CD4-positive, alpha-beta memory T cell (primary cell): Measurements from ENCODE around the gene SLC16A6. TPM values are rescaled to one million over a fixed set of nuclear protein-coding genes. Genes with fewer than 3 reads are reported as not detected.
"Not testable (repeated sequence)": the region's sequence is repeated elsewhere in the genome, so short reads cannot be mapped to it uniquely, and the experiment has no call there.

Experiments used
- CTCF ChIA-PET: fragments of 350-600 bp; sonication (Branson Sonifier 250); formaldehyde crosslinking; loops from one replicate; lab custom pipeline; 2021; ENCODE audit warnings: inconsistent platforms; ENCODE audit not compliant: partially characterized antibody; lab: Charles Lee
- POLR2A ChIA-PET: fragments of 350-600 bp; sonication (Branson Sonifier 250); formaldehyde crosslinking; loops from one replicate; lab custom pipeline; 2021; ENCODE audit not compliant: partially characterized antibody; lab: Charles Lee
- DNase-seq, 5 donors: peaks; one replicate each; pipeline versions ENCODE4 v3.0.0 to v3.0.0-alpha.2; 2020 to 2022; ENCODE audit warnings: mixed read lengths in 1 of 5
- H3K27ac ChIP-seq: one replicate; pipeline ENCODE4 v1.7.0; 2013; ENCODE audit warnings: low read depth, low read length
- H3K27me3 ChIP-seq: 2 replicates; pipeline ENCODE4 v1.7.0; 2013; ENCODE audit warnings: mild to moderate bottlenecking, low read length, moderate library complexity; ENCODE audit not compliant: insufficient read depth
- H3K36me3 ChIP-seq: 2 replicates; pipeline ENCODE4 v1.7.0; 2013; ENCODE audit warnings: mild to moderate bottlenecking, low read length, moderate library complexity; ENCODE audit not compliant: insufficient read depth
- H3K4me1 ChIP-seq: 2 replicates; pipeline ENCODE4 v1.7.0; 2013; ENCODE audit warnings: mild to moderate bottlenecking, low read length, moderate library complexity; ENCODE audit not compliant: insufficient read depth
- H3K4me3 ChIP-seq, 2 donors: one replicate each; pipeline ENCODE4 v1.7.0; 2013; ENCODE audit warnings: low read length in 2 of 2, mild to moderate bottlenecking in 1 of 2
- H3K9me3 ChIP-seq, 2 donors: one replicate each; pipeline ENCODE4 v1.7.0; 2013; ENCODE audit warnings: low read length in 2 of 2, control low read depth in 1 of 2; ENCODE audit not compliant: control insufficient read depth in 1 of 2
- H3K27ac Mint-ChIP-seq, 7 donors: one replicate each; pipeline ENCODE4 v1.8.0; 2020 to 2021; ENCODE audit warnings: mixed read lengths in 7 of 7, mild to moderate bottlenecking in 6 of 7, inconsistent platforms in 3 of 7, moderate library complexity in 3 of 7
- H3K27me3 Mint-ChIP-seq, 2 donors: one replicate each; pipeline ENCODE4 v1.8.0; 2020 to 2021; ENCODE audit warnings: mixed read lengths in 2 of 2
- H3K36me3 Mint-ChIP-seq, 2 donors: one replicate each; pipeline ENCODE4 v1.8.0; 2020 to 2021; ENCODE audit warnings: mixed read lengths in 2 of 2, inconsistent platforms in 1 of 2, mild to moderate bottlenecking in 1 of 2
- H3K4me1 Mint-ChIP-seq, 4 donors: one replicate each; pipeline ENCODE4 v1.8.0; 2020 to 2021; ENCODE audit warnings: mixed read lengths in 4 of 4, mild to moderate bottlenecking in 1 of 4
- H3K4me3 Mint-ChIP-seq, 8 donors: one replicate each; pipeline ENCODE4 v1.8.0; 2020 to 2021; ENCODE audit warnings: mixed read lengths in 8 of 8, mild to moderate bottlenecking in 7 of 8, moderate library complexity in 6 of 8, inconsistent platforms in 3 of 8
- H3K9me3 Mint-ChIP-seq, 8 donors: one replicate each; pipeline ENCODE4 v1.8.0; 2020 to 2021; ENCODE audit warnings: mixed read lengths in 8 of 8, mild to moderate bottlenecking in 5 of 8, inconsistent platforms in 3 of 8, moderate library complexity in 1 of 8
- intact Hi-C: fragments of 100-400 bp; cut with micrococcal nuclease; formaldehyde crosslinking; loops from one replicate; pipeline ENCODE4 v1.15.1; 2023
- polyA plus RNA-seq, 2 donors: library from polyadenylated mRNA; unstranded; fragments of 300-500 nt; fragmentation: Illumina TruSeq; gene quantifications; one replicate each; pipeline ENCODE4 v1.2.3, GENCODE V29; 2021
- total RNA-seq, 2 experiments: library from RNA; stranded (reverse); gene quantifications; one replicate each; pipeline ENCODE4 v1.2.3, GENCODE V29; 2021

Gene SLC16A6
- total and polyA plus RNA-seq, 4 experiments from 2014 or later: 1.7 to 7.4 (median 4.5) TPM

DNA sequence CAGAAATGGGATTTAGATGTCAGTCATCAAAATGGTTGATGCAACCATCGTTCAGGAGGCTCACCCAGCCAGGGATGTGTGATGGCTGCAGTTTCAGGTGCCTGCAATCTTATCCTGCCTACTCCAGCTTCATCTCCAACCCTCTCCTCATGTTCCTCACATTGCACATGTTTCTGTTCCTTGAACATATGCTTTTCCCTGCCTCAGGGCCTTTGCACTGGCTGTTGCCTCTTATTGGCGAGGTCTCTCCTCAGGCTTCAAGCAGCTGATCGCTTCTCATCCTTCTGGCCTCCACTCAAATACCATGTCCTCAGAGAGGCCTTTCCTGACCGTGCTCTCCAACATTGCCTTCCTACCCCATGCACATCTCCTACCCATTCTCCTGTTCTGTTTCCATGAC, 25.0 kb upstream of the SLC16A6 start:
- CTCF ChIA-PET: interaction anchor here (0.7 kb wide), 1 partner anchor 39 kb away, joined by 3 read pairs; no protein-coding TSS in a partner anchor
- peaks cover 72% of the 10 kb centered on the region for H3K4me1 ChIP-seq
- POLR2A ChIA-PET: interaction anchor here (1.3 to 4.0 kb wide), 6 partner anchors 19 to 122 kb away, joined by 3 to 43 read pairs (median 8); partner anchors contain the start of genes ARSG and SLC16A6

GRCh38 chr17:68314916-68315535, 24.1 kb upstream of the SLC16A6 start:
- peak overlapping the region in 1 of 2 donors; percentile 12 for H3K4me3 ChIP-seq
- intact Hi-C loops: no loop called here
- H3K9me3 ChIP-seq: no peaks in the 10 kb centered on the region
- no peaks in the 10 kb centered on the region for H3K9me3 Mint-ChIP-seq
- no peak overlapping the region for H3K27ac ChIP-seq
- H3K27me3 Mint-ChIP-seq: no peaks in the 10 kb centered on the region
- peak overlapping the region; percentile 41 to 84 (median 76) for H3K4me3 Mint-ChIP-seq
- no peaks in the 10 kb centered on the region for H3K27me3 ChIP-seq
- ChIA-PET POLR2A (interaction anchor here (0.9 to 4.0 kb wide), 16 partner anchors 8 to 122 kb away, joined by 3 to 43 read pairs (median 6); partner anchors contain the start of genes AMZ2, ARSG and SLC16A6), CTCF (interaction anchor here (0.7 to 2.2 kb wide), 6 partner anchors 18 to 83 kb away, joined by 3 to 7 read pairs (median 3); no protein-coding TSS in a partner anchor)
- H3K36me3 ChIP-seq: no peaks in the 10 kb centered on the region
- H3K27ac Mint-ChIP-seq: peak overlapping the region; percentile 19 to 91 (median 73)
- peaks cover 81% of the 10 kb centered on the region for H3K4me1 ChIP-seq
- peaks cover 0 to 6% of the 10 kb centered on the region in 2 donors for H3K36me3 Mint-ChIP-seq
- DNase-seq: peak in 4 of 5 donors; percentile 39 to 58 (median 44)
- peaks cover 43 to 82% (median 66%) of the 10 kb centered on the region in 4 donors for H3K4me1 Mint-ChIP-seq

More for the DNA sequence above, 25.0 kb upstream of the SLC16A6 start:
- Mint-ChIP-seq H3K9me3 (no peaks in the 10 kb centered on the region), H3K4me3 (peak overlapping the region in 6 of 8 donors; percentile 36 to 84 (median 57)), H3K27ac (peak overlapping the region in 6 of 7 donors; percentile 1 to 90 (median 63)), H3K27me3 (no peaks in the 10 kb centered on the region), H3K4me1 (peaks cover 37 to 82% (median 61%) of the 10 kb centered on the region in 4 donors), H3K36me3 (peaks cover 0 to 6% of the 10 kb centered on the region in 2 donors)
- Histone ChIP-seq H3K27me3 (no peaks in the 10 kb centered on the region), H3K4me3 (no peak overlapping the region), H3K27ac (no peak overlapping the region), H3K36me3 (no peaks in the 10 kb centered on the region), H3K9me3 (no peaks in the 10 kb centered on the region)
- DNase-seq: no peak
- intact Hi-C loops: no loop called here

- ChIA-PET CTCF (interaction anchor here (1.0 kb wide), 2 partner anchors 10 to 13 kb away, joined by 3 read pairs; no protein-coding TSS in a partner anchor), POLR2A (interaction anchor here (0.8 to 1.6 kb wide), 4 partner anchors 9 to 43 kb away, joined by 3 to 12 read pairs (median 6); partner anchors contain the start of gene ARSG)
- Histone ChIP-seq H3K27ac (no peak overlapping the region), H3K36me3 (no peaks in the 10 kb centered on the region), H3K9me3 (no peaks in the 10 kb centered on the region), H3K27me3 (no peaks in the 10 kb centered on the region), H3K4me1 (peaks cover 59% of the 10 kb centered on the region), H3K4me3 (no peak overlapping the region)
- Mint-ChIP-seq H3K9me3 (no peaks in the 10 kb centered on the region), H3K36me3 (peaks cover 0 to 20% of the 10 kb centered on the region in 2 donors), H3K27me3 (no peaks in the 10 kb centered on the region), H3K27ac (peak overlapping the region in 5 of 7 donors; percentile 30 to 76 (median 71)), H3K4me1 (peaks cover 30 to 68% (median 55%) of the 10 kb centered on the region in 4 donors), H3K4me3 (peak overlapping the region in 3 of 8 donors; percentile 39 to 61 (median 43))
- intact Hi-C loops: no loop called here
- DNase-seq: peak in 4 of 5 donors; percentile 14 to 69 (median 30)
These were observed 19.2 kb upstream of the SLC16A6 start for GRCh38 chr17:68310152-68310551.

DNA sequence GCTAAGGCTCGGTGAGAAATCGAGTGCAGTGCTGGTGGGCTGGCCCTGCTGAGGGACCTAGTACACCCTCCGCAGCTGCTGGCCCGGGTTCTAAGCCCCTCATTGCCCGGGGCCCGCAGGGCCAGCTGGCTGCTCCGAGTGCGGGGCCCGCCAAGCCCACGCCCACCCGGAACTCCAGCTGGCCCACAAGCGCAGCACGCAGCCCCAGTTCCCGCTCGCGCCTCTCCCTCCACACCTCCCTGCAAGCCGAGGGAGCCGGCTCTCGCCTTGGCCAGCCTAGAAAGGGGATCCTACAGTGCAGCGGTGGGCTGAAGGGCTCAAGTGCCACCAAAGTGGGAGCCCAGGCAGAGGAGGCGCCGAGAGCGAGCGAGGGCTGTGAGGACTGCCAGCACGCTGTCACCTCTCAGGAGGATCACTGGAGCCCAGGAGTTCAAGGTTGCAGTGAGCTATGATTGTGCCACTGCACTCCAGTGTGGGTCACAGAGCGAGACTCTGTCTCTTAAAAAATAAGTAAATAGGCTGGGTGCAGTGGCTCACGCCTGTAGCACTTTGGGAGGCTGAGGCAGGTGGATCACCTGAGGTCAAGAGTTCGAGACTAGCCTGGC, 18.2 kb upstream of the SLC16A6 start:
- POLR2A ChIA-PET: interaction anchor here (1.4 to 3.3 kb wide), 2 partner anchors 17 to 51 kb away, joined by 3 to 20 read pairs; partner anchors contain the start of genes ARSG and SLC16A6
- not testable (repeated sequence) for DNase-seq
- H3K36me3 Mint-ChIP-seq: peaks cover 0 to 20% of the 10 kb centered on the region in 2 donors

GRCh38 chr17:68308486-68308885, 17.6 kb upstream of the SLC16A6 start:
- intact Hi-C loops, H3K9me3 Mint-ChIP-seq, H3K4me3 ChIP-seq, H3K27ac ChIP-seq, CTCF ChIA-PET, H3K4me3 Mint-ChIP-seq, DNase-seq, H3K27me3 Mint-ChIP-seq, H3K27me3 ChIP-seq, H3K36me3 ChIP-seq, H3K9me3 ChIP-seq: not testable (repeated sequence)
- Mint-ChIP-seq H3K36me3 (peaks cover 0 to 20% of the 10 kb centered on the region in 2 donors), H3K27ac (peak overlapping the region in 1 of 7 donors; percentile 31), H3K4me1 (peaks cover 24 to 58% (median 44%) of the 10 kb centered on the region in 4 donors)
- POLR2A ChIA-PET: interaction anchor here (1.3 to 3.3 kb wide), 3 partner anchors 11 to 50 kb away, joined by 3 to 20 read pairs (median 4); partner anchors contain the start of genes ARSG and SLC16A6
- peaks cover 46% of the 10 kb centered on the region for H3K4me1 ChIP-seq

More for the DNA sequence above, 18.2 kb upstream of the SLC16A6 start:
- intact Hi-C loops, H3K4me3 Mint-ChIP-seq, H3K4me3 ChIP-seq, H3K27ac Mint-ChIP-seq, H3K27me3 Mint-ChIP-seq, H3K36me3 ChIP-seq, H3K9me3 Mint-ChIP-seq, H3K9me3 ChIP-seq, H3K27ac ChIP-seq, CTCF ChIA-PET, H3K27me3 ChIP-seq: not testable (repeated sequence)
- H3K4me1 ChIP-seq: peaks cover 53% of the 10 kb centered on the region
- peaks cover 25 to 64% (median 49%) of the 10 kb centered on the region in 4 donors for H3K4me1 Mint-ChIP-seq

DNA sequence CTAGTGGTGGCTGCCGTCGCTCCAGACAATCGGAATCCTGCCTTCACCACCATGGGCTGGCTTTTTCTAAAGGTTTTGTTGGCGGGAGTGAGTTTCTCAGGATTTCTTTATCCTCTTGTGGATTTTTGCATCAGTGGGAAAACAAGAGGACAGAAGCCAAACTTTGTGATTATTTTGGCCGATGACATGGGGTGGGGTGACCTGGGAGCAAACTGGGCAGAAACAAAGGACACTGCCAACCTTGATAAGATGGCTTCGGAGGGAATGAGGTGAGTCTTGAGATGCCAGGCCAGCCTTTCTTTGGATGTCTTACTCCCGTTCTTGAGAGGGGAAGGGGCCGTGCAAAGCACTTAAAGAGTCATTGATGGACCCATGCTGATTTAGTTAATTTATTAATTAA, 16.5 kb upstream of the SLC16A6 start:
- Mint-ChIP-seq H3K36me3 (peaks cover 0 to 20% of the 10 kb centered on the region in 2 donors), H3K4me3 (no peak overlapping the region), H3K9me3 (no peaks in the 10 kb centered on the region), H3K27me3 (no peaks in the 10 kb centered on the region), H3K4me1 (peaks cover 26 to 56% (median 41%) of the 10 kb centered on the region in 4 donors), H3K27ac (peak overlapping the region in 1 of 7 donors; percentile 41)
- H3K4me1 ChIP-seq: peaks cover 36% of the 10 kb centered on the region
- H3K4me3 ChIP-seq: no peak overlapping the region
- no peak for DNase-seq
- no peaks in the 10 kb centered on the region for H3K27me3 ChIP-seq
- no peaks in the 10 kb centered on the region for H3K36me3 ChIP-seq
- CTCF ChIA-PET: no interaction called here
- H3K27ac ChIP-seq: no peak overlapping the region
- H3K9me3 ChIP-seq: no peaks in the 10 kb centered on the region
- POLR2A ChIA-PET: interaction anchor here (1.3 to 3.3 kb wide), 2 partner anchors 10 to 16 kb away, joined by 4 to 20 read pairs; partner anchors contain the start of genes ARSG and SLC16A6
- intact Hi-C loops: no loop called here
